PC-9 (cell line): ENCODE results near the gene PDE4D.

Source experiments
- EZH2 ChIP-seq: fragments of 200-600 bp; sonication (generic); IDR thresholded peaks from 2 replicates; pipeline ENCODE4 v1.8.0; 2017; ENCODE audit warnings: antibody characterized with exemption, low read depth
- TF ChIP-seq, protein P1 (sequence below): fragments of 200-600 bp; sonication (generic); conservative IDR thresholded peaks from 2 replicates; pipeline ENCODE4 v1.6.1; 2017; ENCODE audit warnings: mixed run types, antibody characterized with exemption, mild to moderate bottlenecking, moderate library complexity

DNA sequence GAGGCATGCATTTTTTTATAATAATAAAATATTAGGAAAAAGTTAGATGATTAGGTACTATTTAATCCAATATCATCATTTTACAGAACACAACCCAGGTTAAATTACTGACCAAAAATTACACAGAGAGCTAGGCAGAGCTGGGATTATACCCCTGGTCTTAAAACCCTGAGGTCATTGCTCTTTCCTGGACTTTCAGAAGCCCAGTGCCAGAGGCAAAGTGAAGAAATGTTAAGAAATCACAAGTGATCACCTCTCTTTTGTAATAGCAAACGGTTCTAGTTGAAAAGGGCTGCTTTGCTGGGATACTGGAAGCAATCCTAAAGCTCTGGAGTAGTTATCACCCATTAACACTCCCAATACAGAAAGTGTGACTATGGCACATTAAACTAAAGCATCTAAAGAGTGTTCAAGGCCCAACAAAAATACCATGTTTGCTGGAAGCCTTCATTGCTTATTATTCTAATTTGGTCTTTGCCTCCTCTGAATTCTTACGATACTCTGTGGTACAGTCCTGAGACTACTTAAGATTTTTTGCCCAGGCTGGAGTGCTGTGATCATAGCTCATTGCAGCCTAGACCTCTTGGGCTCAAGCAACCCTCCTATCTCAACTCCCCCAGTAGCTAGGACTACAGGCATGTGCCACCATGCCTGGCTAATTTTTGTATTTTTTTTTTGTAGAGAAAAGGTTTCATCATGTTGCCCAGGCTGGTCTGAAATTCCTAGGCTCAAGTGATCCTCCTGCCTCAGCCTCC is 734.7 kb downstream of the PDE4D start:
- TF ChIP-seq, protein P1, sequence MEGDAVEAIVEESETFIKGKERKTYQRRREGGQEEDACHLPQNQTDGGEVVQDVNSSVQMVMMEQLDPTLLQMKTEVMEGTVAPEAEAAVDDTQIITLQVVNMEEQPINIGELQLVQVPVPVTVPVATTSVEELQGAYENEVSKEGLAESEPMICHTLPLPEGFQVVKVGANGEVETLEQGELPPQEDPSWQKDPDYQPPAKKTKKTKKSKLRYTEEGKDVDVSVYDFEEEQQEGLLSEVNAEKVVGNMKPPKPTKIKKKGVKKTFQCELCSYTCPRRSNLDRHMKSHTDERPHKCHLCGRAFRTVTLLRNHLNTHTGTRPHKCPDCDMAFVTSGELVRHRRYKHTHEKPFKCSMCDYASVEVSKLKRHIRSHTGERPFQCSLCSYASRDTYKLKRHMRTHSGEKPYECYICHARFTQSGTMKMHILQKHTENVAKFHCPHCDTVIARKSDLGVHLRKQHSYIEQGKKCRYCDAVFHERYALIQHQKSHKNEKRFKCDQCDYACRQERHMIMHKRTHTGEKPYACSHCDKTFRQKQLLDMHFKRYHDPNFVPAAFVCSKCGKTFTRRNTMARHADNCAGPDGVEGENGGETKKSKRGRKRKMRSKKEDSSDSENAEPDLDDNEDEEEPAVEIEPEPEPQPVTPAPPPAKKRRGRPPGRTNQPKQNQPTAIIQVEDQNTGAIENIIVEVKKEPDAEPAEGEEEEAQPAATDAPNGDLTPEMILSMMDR, result no peak
- TF ChIP-seq EZH2, result no peak
